HG03342 (cell line): ENCODE data around the gene ONECUT3.

Experiments used
- ATAC-seq: cut with Tn5 transposase; IDR thresholded peaks from one replicate; pipeline ENCODE4 v1.9.1; 2021; ENCODE audit warnings: mild to moderate bottlenecking, moderate library complexity; ENCODE audit not compliant: unreplicated experiment

Gene ONECUT3

DNA sequence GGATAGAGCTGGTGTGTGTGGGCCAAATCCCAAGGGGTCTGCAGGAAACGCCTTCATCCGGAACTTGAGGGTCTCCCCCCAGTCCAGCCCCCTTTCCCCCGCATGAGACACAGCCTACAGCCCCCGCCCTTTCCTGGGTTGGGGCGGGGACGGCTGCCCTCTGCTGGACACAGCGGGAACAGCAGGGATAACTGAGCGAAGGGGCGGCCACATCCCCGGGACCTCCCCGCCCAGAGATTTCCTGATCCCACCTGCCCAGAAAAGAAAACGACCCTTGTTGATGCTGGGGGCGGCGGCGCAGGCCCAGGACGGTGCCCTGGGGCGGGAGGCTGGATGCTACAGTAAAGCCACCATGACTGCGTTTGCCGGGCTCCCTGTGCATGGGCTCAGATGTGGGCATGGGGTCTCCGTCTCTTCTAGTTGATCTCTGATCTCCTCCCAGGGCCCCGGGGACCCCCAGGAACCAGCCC, 14.2 kb downstream of the ONECUT3 start:
- ATAC-seq, result no peak

DNA sequence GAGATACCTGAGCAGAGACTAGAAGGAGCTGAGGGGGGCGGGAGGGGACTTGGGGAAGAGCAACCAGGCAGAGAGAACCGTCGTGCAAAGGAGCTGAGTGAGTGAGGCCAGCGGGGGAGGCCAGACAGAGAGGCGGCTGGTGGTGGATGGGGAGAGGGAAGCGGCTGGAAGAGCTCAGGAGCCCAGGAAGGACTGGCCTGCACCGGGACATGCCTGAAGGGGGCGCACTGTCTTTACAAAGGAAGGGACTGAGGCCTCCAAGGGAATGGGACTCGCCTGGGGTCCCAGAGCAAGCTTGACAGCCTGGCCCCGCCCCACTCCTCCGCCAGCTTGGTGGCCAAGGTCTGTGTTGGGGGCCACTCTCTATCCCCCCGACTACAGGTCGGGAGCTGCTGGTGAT, 14.9 kb downstream of the ONECUT3 start:
- no peak for ATAC-seq

DNA sequence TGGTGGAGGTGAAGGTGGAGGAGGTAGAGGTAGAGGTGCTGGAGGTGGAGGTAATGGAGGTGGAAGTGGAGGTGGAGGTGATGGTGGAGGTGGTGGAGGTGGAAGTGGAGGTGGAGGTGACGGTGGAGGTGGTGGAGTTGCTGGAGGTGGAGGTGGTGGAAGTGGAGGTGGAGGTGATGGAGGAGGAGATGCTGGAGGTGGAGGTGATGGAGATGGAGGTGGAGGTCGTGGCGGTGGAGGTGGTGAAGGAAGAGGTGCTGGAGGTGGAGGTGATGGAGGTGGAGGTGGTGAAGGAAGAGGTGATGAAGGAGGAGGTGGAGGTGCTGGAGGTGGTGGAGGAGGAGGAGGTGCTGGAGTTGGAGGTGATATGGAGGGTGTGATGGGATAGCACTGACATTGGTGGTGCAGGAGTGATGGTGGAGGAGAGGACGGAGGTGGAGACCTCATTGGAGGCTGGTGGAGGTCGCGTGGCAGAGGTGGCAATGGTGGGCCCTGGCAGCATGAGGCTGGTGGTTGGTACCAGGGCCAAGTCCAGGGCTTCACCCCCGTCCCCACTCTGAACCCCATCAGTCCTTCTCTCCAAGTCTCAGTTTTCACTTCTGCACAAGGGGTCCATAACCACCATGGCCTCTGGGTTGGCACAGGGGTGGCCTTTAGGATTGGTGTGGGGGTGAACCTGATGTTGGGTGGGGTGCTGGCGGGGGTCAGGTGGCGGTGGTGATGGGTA, 15.8 kb downstream of the ONECUT3 start:
- no peak for ATAC-seq

DNA sequence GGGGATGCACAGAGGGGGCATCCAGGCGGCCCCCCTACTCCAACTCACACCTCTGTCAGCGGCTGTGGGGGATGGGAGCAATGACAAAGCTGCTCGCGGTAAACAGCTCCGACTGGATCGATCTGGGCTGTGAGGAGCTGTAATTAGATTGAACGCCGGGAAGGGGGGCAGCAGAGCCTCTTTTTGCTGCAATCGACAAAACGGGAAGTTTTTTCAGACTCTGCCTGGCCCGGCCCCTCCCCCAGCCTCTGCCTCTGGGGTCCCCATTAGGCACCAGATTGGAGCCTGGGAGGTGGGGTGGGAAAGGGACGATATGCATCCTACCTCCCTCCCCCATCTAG, 16.3 kb downstream of the ONECUT3 start:
- ATAC-seq, result no peak

DNA sequence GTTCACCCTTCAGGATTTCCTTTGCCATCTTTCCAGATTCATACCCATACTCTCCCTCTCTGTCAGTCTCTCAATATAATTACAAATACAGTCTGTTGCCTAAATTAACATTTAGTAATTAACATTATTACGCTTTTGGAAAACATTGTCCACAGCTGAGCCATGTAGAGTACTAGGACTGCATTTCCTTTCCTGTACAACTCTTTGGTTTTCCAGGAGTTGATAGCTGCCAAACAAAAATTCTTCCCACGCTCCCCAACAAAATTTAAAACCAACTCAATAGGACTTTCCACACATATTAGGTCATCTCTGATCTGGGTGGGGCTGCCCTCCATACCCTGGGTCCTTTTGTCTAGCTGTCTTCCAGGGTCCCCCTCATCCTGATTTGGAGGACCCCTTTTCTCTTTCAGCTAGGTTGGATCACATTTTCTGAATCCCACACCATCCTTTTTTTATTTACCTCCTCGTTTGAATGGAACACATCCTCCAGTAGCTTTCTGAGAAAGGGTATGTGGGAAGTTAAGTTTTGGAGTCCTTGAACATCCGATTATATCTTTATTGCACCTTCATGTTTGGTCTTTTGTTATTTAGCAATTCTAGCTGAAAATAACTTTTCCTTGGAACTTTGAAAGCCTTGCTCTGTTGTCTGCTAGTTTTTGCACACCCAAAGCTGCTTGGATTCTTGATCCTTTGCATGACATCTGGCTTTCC, 17.7 kb downstream of the ONECUT3 start:
- no peak for ATAC-seq

DNA sequence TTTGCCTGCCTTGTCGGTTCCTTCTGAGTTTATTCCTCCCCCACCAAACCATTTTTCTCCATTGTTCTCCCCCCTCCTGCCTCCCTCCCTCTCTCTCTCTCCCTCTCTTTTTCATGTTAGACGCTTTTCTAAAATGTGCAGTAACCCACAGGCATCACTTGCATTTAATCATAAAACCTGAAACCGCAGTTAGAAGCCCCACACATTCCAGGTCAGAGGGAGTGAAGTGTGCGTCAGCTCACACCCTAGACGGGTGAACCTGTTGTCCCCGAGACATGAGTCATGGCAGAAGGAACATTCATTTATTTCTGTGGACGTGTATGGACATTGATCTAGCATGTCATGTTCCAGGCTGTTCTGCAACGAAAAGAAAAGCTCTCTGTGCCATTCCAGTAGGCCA, 19.9 kb downstream of the ONECUT3 start:
- ATAC-seq, result no peak

DNA sequence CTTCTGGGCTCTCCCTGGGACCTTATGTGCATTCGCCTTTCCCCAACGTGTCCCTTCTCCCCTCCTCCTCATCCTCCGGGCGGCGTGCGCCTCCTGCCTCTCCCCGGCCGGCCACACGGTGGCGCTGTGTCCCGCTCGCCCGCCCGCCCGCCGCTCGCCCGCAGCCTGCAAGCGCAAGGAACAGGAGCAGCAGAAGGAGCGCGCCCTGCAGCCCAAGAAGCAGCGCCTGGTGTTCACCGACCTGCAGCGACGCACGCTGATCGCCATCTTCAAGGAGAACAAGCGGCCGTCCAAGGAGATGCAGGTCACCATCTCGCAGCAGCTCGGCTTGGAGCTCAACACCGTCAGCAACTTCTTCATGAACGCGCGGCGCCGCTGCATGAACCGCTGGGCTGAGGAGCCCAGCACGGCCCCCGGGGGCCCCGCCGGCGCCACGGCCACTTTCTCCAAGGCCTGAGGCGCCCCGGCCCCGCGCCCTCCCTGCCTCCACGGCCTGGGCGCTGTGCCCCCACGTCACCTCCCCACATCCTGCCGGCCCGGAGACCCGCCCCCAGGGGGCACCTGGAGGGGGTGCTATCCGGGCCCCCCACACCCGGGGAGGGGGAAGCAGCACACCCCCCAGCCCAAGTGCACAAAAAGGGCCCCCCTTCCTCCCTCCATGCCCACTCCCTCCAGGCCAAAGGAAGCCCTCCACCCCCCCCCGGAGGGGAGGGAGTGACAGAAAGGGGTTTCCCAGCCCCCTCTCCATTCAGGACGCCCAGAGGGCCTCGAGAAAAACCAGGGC, 21.9 kb downstream of the ONECUT3 start:
- ATAC-seq, result no peak

DNA sequence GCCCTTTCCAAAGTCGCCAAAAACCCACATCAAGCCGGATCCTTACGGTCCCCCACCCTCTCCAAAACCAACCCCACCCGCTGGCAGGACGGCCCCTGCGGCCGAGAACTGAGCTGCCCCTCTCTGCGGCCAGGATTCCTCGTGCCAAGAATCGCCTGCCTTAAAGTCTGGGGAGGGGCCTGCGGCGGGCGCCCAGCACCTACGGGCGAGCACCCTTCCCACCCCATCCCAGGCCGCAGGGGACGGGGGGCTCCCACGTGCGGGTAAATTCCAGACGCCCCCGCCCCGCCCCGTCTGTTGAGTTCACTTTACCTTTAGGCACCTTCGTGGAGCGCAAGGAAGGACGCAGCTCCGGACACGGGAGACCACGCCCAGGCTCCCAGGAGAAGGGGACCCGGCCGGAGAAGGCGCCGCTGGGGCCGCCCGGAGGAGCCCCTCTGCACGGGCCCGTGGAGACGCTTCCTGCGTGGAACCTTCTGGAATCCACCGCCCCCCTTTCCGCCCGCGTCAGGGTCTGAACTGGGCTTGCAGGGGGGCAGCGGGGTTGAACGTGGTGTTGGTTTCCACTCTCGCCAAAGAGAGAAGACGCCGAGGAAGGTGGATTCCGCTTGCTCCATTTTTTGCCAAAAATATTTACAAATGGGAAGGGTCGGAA, 22.8 kb downstream of the ONECUT3 start:
- no peak for ATAC-seq

DNA sequence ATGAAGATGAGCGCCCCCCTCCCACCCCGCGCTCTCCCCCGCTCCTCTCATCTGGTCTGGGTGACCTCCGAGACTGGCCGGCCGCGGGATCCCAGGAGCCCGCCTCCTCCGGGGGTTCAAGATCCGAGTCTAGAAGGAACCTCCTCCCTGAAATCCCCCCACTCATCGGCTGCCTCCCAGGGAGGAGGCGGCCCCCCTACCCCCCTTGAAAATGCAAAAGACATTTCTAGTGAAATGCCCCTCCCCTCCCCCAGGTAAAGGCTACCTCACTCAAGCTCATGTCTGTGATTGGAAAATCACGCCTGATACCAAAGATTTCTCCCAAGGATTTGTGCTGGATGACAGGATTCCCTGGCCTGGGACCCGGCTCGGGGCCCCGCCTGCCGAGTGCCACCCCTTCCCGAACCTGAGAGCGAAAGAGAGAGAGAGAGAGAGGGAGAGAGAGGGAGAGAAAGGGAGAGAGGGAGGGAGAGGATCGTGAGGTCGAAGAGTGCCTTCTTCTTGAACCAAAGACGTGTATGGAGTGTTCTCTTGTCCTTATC, 23.4 kb downstream of the ONECUT3 start:
- ATAC-seq, result no peak

DNA sequence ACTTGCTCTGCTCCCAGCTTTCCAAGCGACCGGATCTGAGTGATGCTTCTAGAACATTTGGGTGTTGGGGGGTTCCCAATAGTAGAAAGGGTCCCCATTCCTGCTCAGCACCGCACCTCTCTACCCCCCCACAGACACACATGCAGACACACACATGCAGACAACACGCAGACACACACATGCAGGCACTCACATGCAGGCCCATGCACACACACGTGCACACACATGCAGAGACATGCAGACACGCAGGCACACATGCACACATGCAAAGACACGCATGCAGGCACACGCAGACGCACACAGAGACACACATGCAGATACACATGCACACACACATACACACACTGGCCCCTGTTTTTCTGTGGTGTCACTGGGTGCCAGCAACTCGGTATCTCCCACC, 23.8 kb downstream of the ONECUT3 start:
- no peak for ATAC-seq

DNA sequence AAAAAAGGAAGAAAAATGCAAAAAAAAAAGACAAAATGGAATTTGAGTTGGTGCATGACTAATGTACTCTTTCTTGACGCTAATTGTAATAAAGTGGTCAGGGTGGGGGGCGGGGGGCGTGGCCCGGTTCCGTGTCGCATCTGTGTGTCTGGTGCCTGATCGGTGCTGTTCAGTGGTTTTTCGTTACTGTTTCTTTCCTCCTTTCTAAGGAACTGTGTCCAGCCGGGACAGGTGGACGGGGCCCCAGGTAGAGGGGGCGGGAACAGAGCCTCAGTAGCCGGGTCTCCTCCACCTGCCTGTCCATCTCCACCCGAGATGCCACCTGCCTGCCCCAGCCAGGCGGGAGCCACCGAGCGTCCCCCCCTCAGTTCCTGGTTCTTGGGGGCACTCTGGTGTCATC, 26.3 kb downstream of the ONECUT3 start:
- ATAC-seq, result no peak

DNA sequence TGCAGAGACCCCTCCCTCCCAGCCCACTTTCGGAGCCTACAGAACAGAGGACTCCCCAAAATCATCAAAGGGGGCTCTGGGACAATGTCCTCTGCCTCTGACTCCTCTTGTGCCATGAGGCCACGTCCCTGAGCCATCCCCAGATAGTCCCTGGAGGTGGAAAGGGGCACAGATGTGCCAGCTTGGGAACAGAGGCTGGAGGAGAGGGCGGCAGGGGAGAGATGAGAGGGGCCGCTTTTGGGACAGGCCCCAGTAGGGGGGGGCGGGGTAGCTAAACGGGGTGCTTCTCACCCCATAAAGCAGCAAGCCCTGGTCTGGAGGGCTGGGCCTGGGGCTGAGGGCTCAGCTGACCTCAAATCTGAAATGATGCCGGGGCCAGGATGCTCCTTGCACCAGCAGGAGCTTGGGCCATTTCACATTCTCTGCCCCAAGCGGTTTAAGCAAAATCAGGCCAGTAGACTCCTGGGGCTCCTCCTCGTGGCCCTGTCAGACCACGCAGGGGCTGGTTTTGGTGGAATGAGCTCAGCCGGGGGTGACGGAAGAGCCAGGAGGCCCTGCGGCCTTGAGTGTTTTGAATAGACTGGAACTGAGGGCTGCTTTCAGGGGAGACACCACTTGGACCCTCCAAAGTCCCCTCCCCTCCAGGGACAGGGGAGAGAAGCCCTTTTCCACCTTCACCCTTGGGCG, 27.1 kb downstream of the ONECUT3 start:
- no peak for ATAC-seq

DNA sequence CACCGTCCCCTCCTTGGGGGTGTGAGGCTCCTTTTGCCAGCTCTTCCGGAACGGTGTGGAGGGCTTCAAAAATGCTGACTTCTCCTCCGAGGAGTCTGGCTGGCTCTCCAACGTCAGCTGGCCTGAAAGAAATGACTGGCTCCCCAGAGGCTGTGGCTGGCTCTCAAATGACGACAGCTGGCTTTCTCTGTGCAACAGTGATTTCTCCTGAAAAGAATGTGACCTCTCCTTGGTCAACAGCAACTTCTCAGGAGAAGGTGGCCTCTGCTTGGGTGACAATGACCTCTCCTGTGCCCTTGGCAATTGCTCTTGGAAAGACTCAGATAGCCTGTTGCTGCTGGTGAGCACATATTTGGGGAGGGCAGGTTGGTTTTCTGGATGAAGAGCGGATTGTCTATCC, 29.2 kb downstream of the ONECUT3 start:
- ATAC-seq, result no peak

DNA sequence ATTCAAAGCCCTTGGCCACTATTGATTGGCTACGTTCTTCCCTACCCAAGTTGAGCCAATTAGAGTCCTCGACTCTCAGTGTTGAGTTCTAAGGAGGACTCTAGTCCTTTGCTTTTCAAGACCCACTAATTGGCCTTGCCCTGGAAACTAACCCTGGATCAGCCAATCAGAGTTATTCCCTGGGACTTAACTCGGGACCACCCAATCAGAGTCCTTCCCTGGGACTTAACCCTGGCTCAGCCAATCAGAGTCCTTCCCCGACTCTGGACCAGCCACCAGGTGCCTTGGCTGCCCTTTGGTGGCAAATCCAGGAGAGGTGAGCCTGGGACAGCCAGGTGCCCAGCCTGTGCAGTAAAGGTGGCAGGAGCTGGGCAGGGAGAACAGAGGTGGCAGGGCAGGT, 30.0 kb downstream of the ONECUT3 start:
- no peak for ATAC-seq

DNA sequence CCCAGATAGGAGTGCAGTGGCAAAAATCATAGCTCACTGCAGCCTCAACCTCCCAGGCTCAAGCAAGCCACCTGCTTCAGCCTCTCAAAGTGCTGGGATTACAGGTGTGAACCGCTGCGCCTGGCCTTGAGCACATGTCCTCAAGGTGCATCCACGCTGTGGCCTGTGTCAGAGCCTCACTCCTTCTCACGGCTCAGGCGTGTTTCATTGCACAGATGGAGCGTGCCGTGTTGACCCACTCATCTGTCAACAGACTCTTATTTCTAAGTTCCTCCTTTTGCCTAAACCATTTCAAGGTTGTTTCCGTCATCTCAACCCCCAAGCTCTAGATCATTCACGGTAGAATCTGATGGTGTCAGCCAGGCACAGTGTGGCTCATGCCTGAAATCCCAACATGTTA, 30.6 kb downstream of the ONECUT3 start:
- ATAC-seq, result no peak

DNA sequence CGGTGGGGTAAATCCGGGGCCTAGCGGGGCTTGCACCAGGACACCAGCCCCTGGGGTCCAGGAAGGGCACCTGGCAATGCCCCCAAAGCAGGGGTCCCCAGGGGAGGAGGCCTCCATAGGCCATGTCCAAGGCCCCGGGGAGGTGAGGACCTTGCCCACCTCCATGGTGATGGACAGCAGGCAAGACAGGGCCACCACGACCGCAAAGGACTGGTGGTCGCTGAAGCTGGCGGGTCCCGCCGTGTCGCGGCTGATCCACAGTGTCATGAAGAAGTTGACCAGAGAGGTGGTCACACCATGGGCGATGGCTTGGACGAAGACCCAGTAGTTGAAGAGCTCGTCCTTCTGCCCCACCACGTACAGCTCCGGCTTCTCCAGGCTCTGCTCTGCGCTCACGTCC, 32.0 kb downstream of the ONECUT3 start:
- ATAC-seq, result no peak

DNA sequence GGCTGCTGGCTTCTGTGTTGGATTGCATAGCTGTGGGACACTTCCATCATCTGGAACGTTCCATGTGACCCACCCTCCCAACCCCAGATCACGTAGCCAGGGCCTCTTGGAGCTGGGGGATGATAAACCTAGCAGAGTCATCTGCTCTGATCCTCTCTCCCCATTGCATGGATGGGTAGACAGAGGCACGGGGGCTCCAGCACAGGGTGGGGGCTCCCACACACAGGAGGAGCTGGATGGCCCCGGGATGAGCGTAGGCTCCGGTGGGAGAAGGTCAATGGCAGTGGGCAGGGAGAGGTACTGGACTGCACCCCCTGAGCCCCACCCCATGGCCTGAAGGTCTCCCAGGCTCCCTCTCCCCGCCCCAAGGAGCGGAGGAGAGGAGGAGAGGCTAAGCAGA, 33.4 kb downstream of the ONECUT3 start:
- ATAC-seq, result no peak

DNA sequence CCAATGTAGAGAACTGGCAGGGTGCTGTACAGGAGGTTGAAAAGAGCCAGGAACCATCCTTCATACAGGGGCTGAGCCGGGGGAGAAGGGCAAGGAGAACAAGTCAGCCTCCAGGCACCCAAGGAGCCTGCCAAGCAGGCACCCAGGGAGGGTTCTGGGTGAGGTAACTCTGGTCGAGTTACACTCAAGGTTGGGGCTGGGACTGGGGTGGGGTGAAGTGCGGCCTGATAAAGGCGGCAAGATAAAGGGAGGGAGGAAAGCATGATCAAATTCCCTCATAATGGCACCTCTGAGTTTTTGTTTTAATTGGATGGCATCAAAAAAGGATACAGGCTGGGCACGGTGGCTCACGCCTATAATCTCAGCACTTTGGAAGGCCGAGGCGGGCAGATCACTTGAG, 33.8 kb downstream of the ONECUT3 start:
- no peak for ATAC-seq

DNA sequence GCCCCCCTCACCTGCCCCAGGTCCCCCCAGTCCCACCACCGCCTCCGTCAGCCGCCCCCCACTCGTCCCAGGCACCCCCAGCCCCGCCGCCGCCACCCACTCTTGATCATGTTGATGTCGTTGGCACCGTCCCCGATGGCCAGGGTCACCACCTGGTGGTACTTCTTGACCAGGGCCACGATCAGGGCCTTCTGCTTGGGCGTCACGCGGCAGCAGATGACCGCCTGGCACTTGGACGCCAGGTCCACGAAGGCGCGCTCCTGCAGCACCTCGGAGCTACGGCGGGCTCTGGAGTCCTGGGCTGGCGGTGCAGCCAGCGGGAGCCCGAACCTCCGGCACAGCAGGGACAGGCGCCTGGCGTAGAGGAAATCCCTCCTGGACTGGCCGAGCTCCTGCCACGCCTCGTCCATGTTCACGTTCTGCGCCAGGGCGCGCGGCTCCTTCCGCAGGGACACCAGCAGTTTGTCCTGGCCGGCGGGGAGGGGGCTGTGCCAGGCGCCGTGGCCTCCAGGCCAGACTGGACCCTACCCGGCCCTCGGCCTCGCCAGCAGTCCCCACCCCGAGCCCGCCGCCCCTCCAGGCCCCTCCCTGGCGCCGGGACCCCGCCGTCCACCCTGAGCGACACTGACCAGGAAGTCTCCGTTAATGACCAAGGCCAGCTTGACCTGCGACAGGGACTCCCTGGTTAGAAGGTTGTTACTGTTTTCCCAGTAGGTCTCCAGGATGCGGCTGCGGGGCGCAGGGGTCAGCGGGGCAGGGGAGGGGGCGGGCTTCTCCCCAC, 36.1 kb downstream of the ONECUT3 start:
- no peak for ATAC-seq
